ENCODE data around the gene TMEM219. TPM values are rescaled to one million over a fixed set of nuclear protein-coding genes. Genes with fewer than 3 reads are reported as not detected.

TMEM219 gene
- 66.7 and 80.6 TPM in 2 replicates for total RNA-seq

GRCh38 chr16:29961479-29962343, at the start of gene TMEM219:
TMEM219 (plus strand) TSS chr16:29962079; CDS start chr16:29963144, 1,065 bp downstream.

DNA sequence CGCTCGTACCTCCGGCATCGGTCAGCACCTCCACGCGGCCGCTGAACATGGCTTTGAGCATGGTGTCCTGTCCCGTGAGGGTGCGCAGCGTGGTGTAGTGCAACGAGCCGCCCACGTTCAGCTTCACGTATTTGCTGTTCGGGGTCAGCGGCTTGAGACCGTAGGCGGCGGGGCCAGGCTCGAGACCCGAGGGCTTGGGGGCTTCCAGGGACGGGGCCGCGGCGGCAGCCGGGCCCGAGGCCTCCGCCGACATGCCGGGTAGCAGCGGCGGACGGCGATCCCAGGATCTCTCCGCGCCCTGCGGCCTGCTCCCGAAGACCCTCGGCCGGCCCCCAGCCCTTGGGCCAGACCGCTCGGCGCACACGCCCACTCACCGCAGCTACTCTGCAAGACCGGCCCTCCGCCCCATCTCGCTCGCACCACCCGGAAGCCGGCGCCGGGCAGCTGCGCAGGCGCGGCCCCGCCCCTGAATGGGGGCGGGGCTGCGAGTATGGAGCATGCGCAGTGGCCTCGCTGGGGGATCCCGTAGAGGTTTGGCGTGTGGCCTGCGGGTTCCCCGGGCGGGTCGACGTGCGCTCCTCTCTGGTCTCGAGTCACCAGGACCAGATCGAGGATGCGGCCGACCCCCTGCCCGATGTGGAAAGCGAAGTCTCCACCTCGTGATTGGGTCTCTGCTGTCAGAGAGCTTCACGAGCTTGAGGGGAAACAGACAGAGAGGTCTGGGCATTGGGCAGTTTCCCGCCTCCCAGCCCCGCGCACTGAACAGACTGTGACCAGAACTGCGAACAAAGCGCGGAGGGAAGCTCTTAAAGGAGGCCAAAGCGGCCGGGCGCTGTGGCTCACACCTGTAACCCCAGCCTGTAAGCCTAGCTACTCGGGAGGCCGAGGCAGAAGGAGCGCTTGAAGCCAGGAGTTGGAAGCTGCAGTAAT, 35.8 kb upstream of the TMEM219 start, which contains the start of gene KCTD13:
TSS of gene KCTD13 (minus strand) at position 446 of the 930 bp plus-strand sequence. CDS start at position 253, 193 bp downstream.

DNA sequence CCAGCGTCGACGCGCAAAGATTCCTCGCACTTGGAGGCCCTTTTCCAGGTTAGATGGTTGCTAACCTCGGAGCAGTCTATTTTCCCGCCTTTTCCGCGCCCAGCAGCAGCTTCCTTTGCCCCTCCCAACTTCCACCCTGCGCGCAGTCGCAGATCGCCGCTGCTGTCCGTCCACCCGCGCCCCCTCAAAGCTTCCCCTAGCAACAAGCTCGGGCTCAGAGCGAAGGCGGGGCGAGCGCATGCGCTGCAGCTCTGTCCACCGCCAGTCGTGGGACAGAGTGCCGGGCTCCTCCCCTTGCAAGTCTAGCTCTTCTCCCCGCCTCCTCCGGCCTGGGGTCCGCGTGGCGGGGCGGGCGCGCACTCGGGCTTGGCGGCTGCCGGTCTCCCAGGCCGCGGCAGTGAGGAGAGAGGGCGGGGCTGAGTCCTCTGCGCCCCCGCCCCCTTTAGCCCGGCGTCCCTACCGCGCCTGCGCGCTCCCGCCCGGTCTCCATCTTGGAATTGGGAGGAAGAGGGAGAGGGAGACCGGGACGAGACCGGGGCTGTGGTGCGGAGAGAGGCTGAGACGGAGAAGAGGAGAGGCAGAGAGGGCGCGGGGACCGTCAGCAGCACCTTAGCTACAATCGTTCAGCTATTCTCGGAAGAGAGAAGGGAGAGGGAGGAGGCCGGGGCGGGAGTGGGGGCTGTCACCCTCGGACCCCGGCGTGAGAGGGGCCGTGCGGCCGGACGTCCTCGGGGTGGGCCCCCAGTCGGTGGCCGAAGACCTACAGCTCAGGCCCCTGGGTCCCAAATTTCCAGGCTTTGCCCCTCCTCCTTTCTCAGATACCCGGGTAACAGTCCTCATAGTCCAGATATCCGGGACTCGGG, 11.7 kb downstream of the TMEM219 start, which contains the start of gene TAOK2:
TSS of gene TAOK2 (plus strand) at position 485 of the 863 bp plus-strand sequence. CDS start 3,905 bp downstream, outside the sequence.

DNA sequence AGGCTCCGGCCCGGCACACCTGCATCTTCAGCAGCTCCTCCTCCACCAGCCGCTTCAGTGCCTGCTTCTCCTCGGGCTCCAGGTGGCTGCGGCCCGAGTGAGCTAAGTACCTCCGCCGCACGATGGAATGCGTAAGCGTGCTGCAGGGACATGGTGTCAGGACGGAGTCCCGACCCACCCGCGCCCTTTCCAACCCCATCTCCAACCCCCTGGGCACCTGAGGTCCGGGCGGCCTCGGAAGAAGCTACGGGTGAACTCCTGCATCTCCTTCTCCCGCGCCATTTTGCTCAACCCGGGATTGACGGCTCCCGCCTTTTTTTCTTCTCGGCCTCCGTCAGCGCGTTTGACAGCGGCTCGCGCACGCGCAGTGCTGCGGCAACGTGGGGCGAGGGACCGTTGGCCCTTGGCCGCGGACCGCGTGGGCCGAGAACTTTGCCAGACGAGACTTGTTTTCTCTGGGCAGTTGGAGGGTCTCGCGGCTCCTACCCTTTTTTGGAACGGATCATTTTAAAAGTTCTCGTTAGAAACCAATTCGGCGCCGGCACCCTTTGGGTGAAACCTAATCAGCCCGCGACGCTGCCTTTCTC, 33.5 kb downstream of the TMEM219 start, which contains the start of gene HIRIP3:
TSS of gene HIRIP3 (minus strand) at position 294 of the 587 bp plus-strand sequence. CDS start at position 282, 12 bp downstream.

GRCh38 chr16:29995911-29996765, 34.3 kb downstream of the TMEM219 start, which contains the start of gene INO80E:
INO80E (plus strand) TSS chr16:29996241; CDS start chr16:29996311, 70 bp downstream.

GRCh38 chr16:30010844-30011713, 49.2 kb downstream of the TMEM219 start, which contains the start of gene DOC2A:
DOC2A (minus strand) TSS chr16:30011027; CDS start chr16:30010222, 805 bp downstream.

Other genes with a start within 250 kb of the TMEM219 start
- not detected in 2 replicates for gene C16orf54, start 216.1 kb upstream of the TMEM219 start, total RNA-seq
- not detected in 2 replicates for gene ZG16, start 183.8 kb upstream of the TMEM219 start, total RNA-seq
- 13.7 and 14.5 TPM in 2 replicates for gene KIF22, start 171.3 kb upstream of the TMEM219 start, total RNA-seq
- 135 and 146 TPM in 2 replicates for gene MAZ, start 155.6 kb upstream of the TMEM219 start, total RNA-seq
- gene PRRT2, start 149.9 kb upstream of the TMEM219 start, total RNA-seq = not detected in 2 replicates
- gene PAGR1, start 145.9 kb upstream of the TMEM219 start, total RNA-seq = 18.3 and 24.3 TPM in 2 replicates
- gene MVP, start 141.6 kb upstream of the TMEM219 start, total RNA-seq = 104 and 244 TPM in 2 replicates
- 62.4 and 65.3 TPM in 2 replicates for gene CDIPT, start 98.9 kb upstream of the TMEM219 start, total RNA-seq
- gene SEZ6L2, start 62.5 kb upstream of the TMEM219 start, total RNA-seq = 5.3 and 8.7 TPM in 2 replicates
- 1.7 and 8.9 TPM in 2 replicates for gene ASPHD1, start 61.6 kb upstream of the TMEM219 start, total RNA-seq
- 14.2 and 15.3 TPM in 2 replicates for gene KCTD13, start 35.9 kb upstream of the TMEM219 start, total RNA-seq
- gene TAOK2, start 11.8 kb downstream of the TMEM219 start, total RNA-seq = 25.2 and 28.7 TPM in 2 replicates
- 5.1 and 10.2 TPM in 2 replicates for gene HIRIP3, start 33.5 kb downstream of the TMEM219 start, total RNA-seq
- gene INO80E, start 34.2 kb downstream of the TMEM219 start, total RNA-seq = 21.0 and 28.1 TPM in 2 replicates
- gene DOC2A, start 48.9 kb downstream of the TMEM219 start, total RNA-seq = 0.72 TPM in 1 of 2 replicates, not detected in the other
- not detected in 2 replicates for gene C16orf92, start 61.1 kb downstream of the TMEM219 start, total RNA-seq
- not detected in 2 replicates for gene TLCD3B, start 69.2 kb downstream of the TMEM219 start, total RNA-seq
- 688 and 703 TPM in 2 replicates for gene ALDOA, start 103.7 kb downstream of the TMEM219 start, total RNA-seq
- 146 and 274 TPM in 2 replicates for gene PPP4C, start 113.9 kb downstream of the TMEM219 start, total RNA-seq
- gene TBX6, start 129.8 kb downstream of the TMEM219 start, total RNA-seq = 0.48 and 1.1 TPM in 2 replicates
- gene YPEL3, start 134.1 kb downstream of the TMEM219 start, total RNA-seq = 9.6 and 9.9 TPM in 2 replicates
- 1.9 and 5.1 TPM in 2 replicates for gene GDPD3, start 151.5 kb downstream of the TMEM219 start, total RNA-seq
- gene MAPK3, start 161.1 kb downstream of the TMEM219 start, total RNA-seq = 10.7 and 14.0 TPM in 2 replicates
- 1.3 and 2.9 TPM in 2 replicates for gene CORO1A, start 221.5 kb downstream of the TMEM219 start, total RNA-seq
- 276 and 284 TPM in 2 replicates for gene BOLA2B, start 231.6 kb downstream of the TMEM219 start, total RNA-seq
- gene SLX1A, start 231.8 kb downstream of the TMEM219 start, total RNA-seq = 28.9 and 49.7 TPM in 2 replicates
- gene SULT1A3, start 237.2 kb downstream of the TMEM219 start, total RNA-seq = 3.6 and 4.3 TPM in 2 replicates